Kidney epithelial cell (primary cell): ENCODE data around the gene PDHB. TPM values are rescaled to one million over a fixed set of nuclear protein-coding genes. Genes with fewer than 3 reads are reported as not detected.

Experiments
- DNase-seq: peaks from one replicate; pipeline ENCODE4 v3.0.0-alpha.2; 2010; ENCODE audit warnings: low read depth
- H3K27me3 ChIP-seq: 2 replicates; pipeline ENCODE4 v1.6.0; 2011; ENCODE audit warnings: low read length; ENCODE audit not compliant: control insufficient read depth, insufficient read depth
- H3K36me3 ChIP-seq: 2 replicates; pipeline ENCODE4 v1.5.1; 2011; ENCODE audit warnings: low read length; ENCODE audit not compliant: control insufficient read depth, insufficient read depth
- H3K4me3 ChIP-seq: 2 replicates; pipeline ENCODE4 v1.5.1; 2011; ENCODE audit warnings: low read depth, mild to moderate bottlenecking, control low read depth, low read length
- CTCF ChIP-seq: IDR thresholded peaks from 2 replicates; pipeline ENCODE4 v1.5.1; 2011; ENCODE audit warnings: mild to moderate bottlenecking, moderate library complexity, low read length, control low read depth, inconsistent platforms; ENCODE audit not compliant: insufficient read depth, poor library complexity, severe bottlenecking
- total RNA-seq: library from RNA; depleted of rRNA; stranded (reverse); fragments of >200 nt; gene quantifications from 2 replicates; pipeline ENCODE4 v1.2.3, GENCODE V29; 2015

Gene PDHB
- total RNA-seq, 1 donor from 2014 or later: 62.8 TPM

- TF ChIP-seq CTCF: peak; percentile 73
- no peaks in the 10 kb centered on the region for H3K27me3 ChIP-seq
- H3K36me3 ChIP-seq: no peaks in the 10 kb centered on the region
- H3K4me3 ChIP-seq: no peak overlapping the region
- DNase-seq: no peak
These were observed 19.0 kb downstream of the PDHB start for GRCh38 chr3:58414538-58415197.

GRCh38 chr3:58411851-58412830 is 21.5 kb downstream of the PDHB start:
- TF ChIP-seq CTCF: no peak

GRCh38 chr3:58411036-58411435 is 22.6 kb downstream of the PDHB start:
- no peaks in the 10 kb centered on the region for H3K27me3 ChIP-seq
- no peak for TF ChIP-seq CTCF
- DNase-seq: no peak
- H3K4me3 ChIP-seq: no peak overlapping the region
- no peaks in the 10 kb centered on the region for H3K36me3 ChIP-seq

More at GRCh38 chr3:58411851-58412830, 21.5 kb downstream of the PDHB start:
- H3K27me3 ChIP-seq: no peaks in the 10 kb centered on the region
- no peak overlapping the region for H3K4me3 ChIP-seq
- H3K36me3 ChIP-seq: no peaks in the 10 kb centered on the region
- DNase-seq: no peak

DNA sequence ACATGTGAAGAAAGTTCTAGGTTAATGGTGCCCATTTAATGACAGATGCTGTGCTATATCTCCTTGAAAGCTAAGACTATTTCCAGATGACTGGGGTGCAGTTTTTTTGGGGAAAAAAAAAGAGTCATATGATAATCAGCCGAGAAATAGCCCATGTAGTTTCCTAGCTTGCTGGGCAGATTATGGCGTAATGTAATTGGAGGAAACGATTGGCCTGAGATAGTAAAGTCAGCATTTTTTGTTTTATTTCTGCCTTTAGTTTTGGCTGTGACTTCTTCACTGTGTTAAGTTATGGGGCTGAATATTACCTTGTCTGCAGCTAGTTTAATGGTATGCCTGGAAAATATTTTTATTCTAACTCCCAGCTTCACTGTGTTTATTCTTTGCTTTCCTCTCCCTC is 24.0 kb downstream of the PDHB start:
- DNase-seq: no peak
- H3K27me3 ChIP-seq: no peaks in the 10 kb centered on the region
- H3K36me3 ChIP-seq: no peaks in the 10 kb centered on the region
- no peak overlapping the region for H3K4me3 ChIP-seq
- no peak for TF ChIP-seq CTCF

- no peak for TF ChIP-seq CTCF
- DNase-seq: no peak
- Histone ChIP-seq H3K27me3 (no peaks in the 10 kb centered on the region), H3K36me3 (no peaks in the 10 kb centered on the region), H3K4me3 (no peak overlapping the region)
These were observed 24.7 kb downstream of the PDHB start for GRCh38 chr3:58408906-58409305.
